GM12878 (cell line): ENCODE data around the gene TBC1D24. TPM values are rescaled to one million over a fixed set of nuclear protein-coding genes. Genes with fewer than 3 reads are reported as not detected.

Experiments
- ATAC-seq: fragments of 200-7000 bp; cut with Tn5 transposase; 3 replicates; pipeline ENCODE4 v1.9.1; 2020; ENCODE audit warnings: mild to moderate bottlenecking, moderate library complexity
- BruUV-seq: library from RNA; stranded (reverse); fragments of 400-500 nt; replicated peaks from 2 replicates; lab custom pipeline; 2021; lab: Mats Ljungman, UMichigan
- CTCF ChIA-PET: fragments of 300-600 bp; sonication (Branson Sonifier 250); formaldehyde crosslinking; extraction: SDS; loops from one replicate; lab custom pipeline; 2021; ENCODE audit warnings: inconsistent platforms; lab: Yijun Ruan, JAX
- POLR2A ChIA-PET: fragments of 350-600 bp; formaldehyde crosslinking; extraction: SDS; loops from one replicate; lab custom pipeline; 2021; ENCODE audit warnings: inconsistent platforms; lab: Charles Lee
- RAD21 ChIA-PET: fragments of 300-600 bp; sonication (Branson Sonifier 250); formaldehyde crosslinking; loops from one replicate; lab custom pipeline; 2023; ENCODE audit warnings: antibody characterized with exemption; ENCODE audit not compliant: unreplicated experiment; lab: Charles Lee
- SMC1A ChIA-PET: fragments of 300-600 bp; sonication (Branson Sonifier 250); formaldehyde crosslinking; loops from one replicate; lab custom pipeline; 2023; ENCODE audit not compliant: unreplicated experiment, uncharacterized antibody; lab: Charles Lee
- DNase-seq: peaks from one replicate; pipeline ENCODE4 v3.0.0-alpha.2; 2011; ENCODE audit warnings: low read depth, low spot score
- FAIRE-seq: peaks from 3 replicates; lab custom pipeline; 2011; peaks lifted over from hg19 to GRCh38; lab: Jason Lieb, UNC
- H2AFZ ChIP-seq: 2 replicates; pipeline ENCODE4 v1.6.0; 2011; ENCODE audit warnings: low read depth, low read length, control low read depth; ENCODE audit not compliant: control insufficient read depth
- H3K27ac ChIP-seq: 2 replicates; pipeline ENCODE4 v1.5.1; 2011; ENCODE audit warnings: control low read depth; ENCODE audit not compliant: control insufficient read depth, insufficient read depth
- H3K27me3 ChIP-seq, 2 experiments: replicated peaks in 1 of 2; 2 replicates each; pipeline versions ENCODE4 v1.6.0 to v1.6.1; 2011; ENCODE audit warnings: low read length in 1 of 2; ENCODE audit not compliant: control insufficient read depth in 2 of 2, insufficient read depth in 2 of 2
- H3K36me3 ChIP-seq, 2 experiments: 2 replicates each; pipeline ENCODE4 v1.5.1; 2011; ENCODE audit warnings: low read length in 1 of 2; ENCODE audit not compliant: control insufficient read depth in 2 of 2, insufficient read depth in 2 of 2
- H3K4me1 ChIP-seq: 2 replicates; pipeline ENCODE4 v1.6.1; 2011; ENCODE audit warnings: mild to moderate bottlenecking, low read length, moderate library complexity, mixed read lengths; ENCODE audit not compliant: control insufficient read depth, insufficient read depth
- H3K4me2 ChIP-seq: 2 replicates; pipeline ENCODE4 v1.6.0; 2011; ENCODE audit warnings: control low read depth; ENCODE audit not compliant: control insufficient read depth, insufficient read depth
- H3K4me3 ChIP-seq: fragments of 200-600 bp; sonication (generic); 2 replicates; pipeline ENCODE4 v1.5.1; 2016
- H3K79me2 ChIP-seq: 2 replicates; pipeline ENCODE4 v1.6.0; 2011; ENCODE audit warnings: low read length; ENCODE audit not compliant: control insufficient read depth, insufficient read depth
- H3K9ac ChIP-seq: 2 replicates; pipeline ENCODE4 v1.8.0; 2011; ENCODE audit warnings: low read length, control low read depth, mixed read lengths; ENCODE audit not compliant: control insufficient read depth, insufficient read depth
- H3K9me3 ChIP-seq: replicated peaks from 3 replicates; pipeline ENCODE4 v1.5.1; 2011; ENCODE audit warnings: mild to moderate bottlenecking, low read length; ENCODE audit not compliant: control insufficient read depth, insufficient read depth
- H4K20me1 ChIP-seq: 2 replicates; pipeline ENCODE4 v1.6.0; 2011; ENCODE audit not compliant: control insufficient read depth, insufficient read depth
- CBFB ChIP-seq: IDR thresholded peaks from 2 replicates; pipeline ENCODE4 v1.6.1; 2016; ENCODE audit warnings: antibody characterized with exemption, low read depth
- EZH2 ChIP-seq: IDR thresholded peaks from 2 replicates; pipeline ENCODE4 v1.6.1; 2012; ENCODE audit warnings: low read depth, mild to moderate bottlenecking, control low read depth, inconsistent platforms, low read length, borderline replicate concordance; ENCODE audit not compliant: control insufficient read depth
- FOXK2 ChIP-seq: fragments of 450-650 bp; IDR thresholded peaks from 2 replicates; pipeline ENCODE4 v1.6.1; 2017; ENCODE audit warnings: mild to moderate bottlenecking, moderate library complexity
- MEF2B ChIP-seq: fragments of 450-650 bp; IDR thresholded peaks from 2 replicates; pipeline ENCODE4 v1.6.1; 2018; ENCODE audit warnings: mild to moderate bottlenecking, moderate library complexity; ENCODE audit not compliant: partially characterized antibody, poor library complexity, severe bottlenecking
- RELB ChIP-seq: fragments of 450-650 bp; IDR thresholded peaks from 2 replicates; pipeline ENCODE4 v1.6.1; 2017; ENCODE audit warnings: low read depth, mild to moderate bottlenecking, moderate library complexity
- TCF12 ChIP-seq: IDR thresholded peaks from 2 replicates; pipeline ENCODE4 v1.6.1; 2011; ENCODE audit warnings: low read depth, mild to moderate bottlenecking, low read length
- USF1 ChIP-seq: IDR thresholded peaks from 2 replicates; pipeline ENCODE4 v1.6.1; 2011; ENCODE audit warnings: borderline replicate concordance, low read depth, mild to moderate bottlenecking, moderate library complexity, mixed read lengths, low read length; ENCODE audit not compliant: insufficient read depth; ENCODE audit errors: extremely low read length
- ZNF274 ChIP-seq: IDR thresholded peaks from one replicate; pipeline ENCODE4 v1.8.0; 2011; ENCODE audit not compliant: insufficient read length, insufficient read depth
- ZNF687 ChIP-seq: fragments of 450-650 bp; IDR thresholded peaks from 2 replicates; pipeline ENCODE4 v1.6.1; 2017; ENCODE audit warnings: mild to moderate bottlenecking, moderate library complexity
- WGBS: methylation state at CpG from one replicate; pipeline ENCODE4 v1.1.6; 2016; ENCODE audit warnings: low lambda C conversion rate; ENCODE audit not compliant: insufficient replicate concordance, insufficient coverage; ENCODE audit errors: missing lambda C conversion rate; 5-methylcytosine and 5-hydroxymethylcytosine counted together
- in situ Hi-C: fragments of 300-500 bp; cut with MboI; formaldehyde crosslinking; loops from 9 replicates; pipeline ENCODE4 v1.14.3; 2018; ENCODE audit warnings: mixed read lengths
- intact Hi-C: fragments of 100-400 bp; cut with micrococcal nuclease; formaldehyde crosslinking; loops from one replicate; pipeline ENCODE4 v1.14.2; 2022; ENCODE audit not compliant: unreplicated experiment
- polyA plus RNA-seq, 11 experiments: library from polyadenylated mRNA; depleted of rRNA in 4 of 11; unstranded in 6 of 11; stranded (reverse) in 5 of 11; fragments of >200 nt; fragmentation: Nextera tagmentation in 4 of 11; fragmentation: Illumina TruSeq in 1 of 11; extraction: Ambion mirVana in 4 of 11; extraction: Trizol in 1 of 11; gene quantifications; 1 replicate in 1 of 11; 2 replicates in 10 of 11; pipeline versions ENCODE4 v1.2.1 to v1.2.3, GENCODE V29; 2011 to 2016; ENCODE audit warnings: inconsistent platforms in 2 of 11, missing spikeins in 2 of 11, low read depth in 1 of 11
- total RNA-seq, 4 experiments: library from RNA; depleted of rRNA in 3 of 4; stranded (reverse); fragments of >200 nt in 3 of 4; fragmentation: Illumina TruSeq in 1 of 4; extraction: Trizol in 1 of 4; gene quantifications; 2 replicates each; pipeline versions ENCODE4 v1.2.1 to v1.2.3, GENCODE V29; 2013 to 2021
- TF ChIP-seq, protein P1 (sequence below): fragments of 150-350 bp; IDR thresholded peaks from 2 replicates; pipeline ENCODE4 v1.6.1; 2014; ENCODE audit warnings: mild to moderate bottlenecking, low read depth, low read length

The TBC1D24 gene
- total and polyA plus RNA-seq, 10 of the 15 experiments (the other 5 are each of a cell fraction or from before 2014, with no cell fraction given), result 1.1 to 9.6 (median 4.5) TPM

DNA sequence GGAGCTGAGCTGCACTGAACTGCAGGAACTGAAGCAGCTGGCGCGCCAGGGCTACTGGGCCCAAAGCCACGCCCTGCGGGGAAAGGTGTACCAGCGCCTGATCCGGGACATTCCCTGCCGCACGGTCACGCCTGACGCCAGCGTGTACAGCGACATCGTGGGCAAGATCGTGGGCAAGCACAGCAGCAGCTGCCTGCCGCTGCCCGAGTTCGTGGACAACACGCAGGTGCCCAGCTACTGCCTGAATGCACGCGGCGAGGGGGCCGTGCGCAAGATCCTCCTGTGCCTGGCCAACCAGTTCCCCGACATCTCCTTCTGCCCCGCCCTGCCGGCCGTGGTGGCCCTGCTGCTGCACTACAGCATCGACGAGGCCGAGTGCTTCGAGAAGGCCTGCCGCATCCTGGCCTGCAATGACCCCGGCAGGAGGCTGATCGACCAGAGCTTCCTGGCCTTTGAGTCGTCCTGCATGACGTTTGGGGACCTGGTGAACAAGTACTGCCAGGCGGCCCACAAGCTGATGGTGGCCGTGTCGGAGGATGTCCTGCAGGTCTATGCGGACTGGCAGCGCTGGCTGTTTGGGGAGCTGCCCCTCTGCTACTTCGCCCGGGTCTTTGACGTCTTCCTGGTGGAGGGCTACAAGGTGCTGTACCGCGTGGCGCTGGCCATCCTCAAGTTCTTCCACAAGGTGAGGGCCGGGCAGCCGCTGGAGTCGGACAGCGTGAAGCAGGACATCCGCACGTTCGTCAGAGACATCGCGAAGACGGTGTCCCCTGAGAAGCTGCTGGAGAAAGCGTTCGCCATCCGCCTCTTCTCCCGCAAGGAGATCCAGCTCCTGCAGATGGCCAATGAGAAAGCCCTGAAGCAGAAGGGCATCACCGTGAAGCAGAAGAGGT, 21.5 kb downstream of the TBC1D24 start:
- CTCF ChIA-PET, result no interaction called here
- no peak overlapping the region for H2AFZ ChIP-seq
- intact Hi-C loops (no loop called here), in situ Hi-C loops (loop anchor here (5.0 to 10.0 kb wide), 2 partner anchors 159 to 482 kb away; partner anchors contain the start of gene NPW)
- no peaks in the 10 kb centered on the region for H3K4me1 ChIP-seq
- no peak overlapping the region for H3K9ac ChIP-seq
- no TSS peak for BruUV-seq
- TF ChIP-seq ZNF274 (no peak), TCF12 (no peak), MEF2B (no peak), FOXK2 (no peak), RELB (no peak), CBFB (no peak), ZNF687 (no peak), EZH2 (no peak), USF1 (no peak)
- TF ChIP-seq, protein P1, sequence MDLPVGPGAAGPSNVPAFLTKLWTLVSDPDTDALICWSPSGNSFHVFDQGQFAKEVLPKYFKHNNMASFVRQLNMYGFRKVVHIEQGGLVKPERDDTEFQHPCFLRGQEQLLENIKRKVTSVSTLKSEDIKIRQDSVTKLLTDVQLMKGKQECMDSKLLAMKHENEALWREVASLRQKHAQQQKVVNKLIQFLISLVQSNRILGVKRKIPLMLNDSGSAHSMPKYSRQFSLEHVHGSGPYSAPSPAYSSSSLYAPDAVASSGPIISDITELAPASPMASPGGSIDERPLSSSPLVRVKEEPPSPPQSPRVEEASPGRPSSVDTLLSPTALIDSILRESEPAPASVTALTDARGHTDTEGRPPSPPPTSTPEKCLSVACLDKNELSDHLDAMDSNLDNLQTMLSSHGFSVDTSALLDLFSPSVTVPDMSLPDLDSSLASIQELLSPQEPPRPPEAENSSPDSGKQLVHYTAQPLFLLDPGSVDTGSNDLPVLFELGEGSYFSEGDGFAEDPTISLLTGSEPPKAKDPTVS, result no peak
- RAD21 ChIA-PET, result no interaction called here
- H3K79me2 ChIP-seq, result no peaks in the 10 kb centered on the region
- no peak overlapping the region for H3K4me3 ChIP-seq
- no peak overlapping the region for H3K27ac ChIP-seq
- peaks cover 0 to 11% of the 10 kb centered on the region in 2 experiments; a peak in 2 of 4 replicates for H3K36me3 ChIP-seq
- 94% methylated on average over 53 of the region's 62 CpGs for WGBS
- DNase-seq, result no peak
- H3K9me3 ChIP-seq, result no peaks in the 10 kb centered on the region
- no peak for FAIRE-seq
- no peaks in the 10 kb centered on the region for H4K20me1 ChIP-seq
- H3K4me2 ChIP-seq, result no peak overlapping the region
- no peaks in the 10 kb centered on the region for H3K27me3 ChIP-seq
- no peak for ATAC-seq
- SMC1A ChIA-PET, result no interaction called here
- POLR2A ChIA-PET, result interaction anchor here (1.3 kb wide), 1 partner anchor 9 kb away, joined by 5 read pairs; no protein-coding TSS in a partner anchor
